ENCODE measurements around the gene EN2.

The EN2 gene

GRCh38 chr7:155427411-155428038, 30.4 kb upstream of the EN2 start:
- Histone ChIP-seq H3K36me3 (ENCODE audit: control insufficient read depth, insufficient read depth, low read length) (no peaks in the 10 kb centered on the region), H3K27ac (ENCODE audit: low read depth, low read length, severe bottlenecking) (no peak overlapping the region), H3K9me3 (ENCODE audit: control insufficient read depth, low read length) (no peaks in the 10 kb centered on the region), H3K4me1 (ENCODE audit: control insufficient read depth, insufficient read depth, low read length, poor library complexity, severe bottlenecking) (no peaks in the 10 kb centered on the region), H3K4me3 (ENCODE audit: extremely low read depth, insufficient read depth, low read length, poor library complexity, severe bottlenecking) (no peak overlapping the region)
- 88 to 91% methylated on average over 12 to 19 of the region's 20 CpGs for WGBS, 2 experiments (ENCODE audit: insufficient coverage in 2 of 2)

GRCh38 chr7:155428171-155428834, 29.6 kb upstream of the EN2 start:
- 86 to 89% methylated on average over 8 to 10 of the region's 14 CpGs for WGBS, 2 experiments (ENCODE audit: insufficient coverage in 2 of 2)
- Histone ChIP-seq H3K4me3 (ENCODE audit: extremely low read depth, insufficient read depth, low read length, poor library complexity, severe bottlenecking) (no peak overlapping the region), H3K27ac (ENCODE audit: low read depth, low read length, severe bottlenecking) (no peak overlapping the region), H3K36me3 (ENCODE audit: control insufficient read depth, insufficient read depth, low read length) (no peaks in the 10 kb centered on the region), H3K4me1 (ENCODE audit: control insufficient read depth, insufficient read depth, low read length, poor library complexity, severe bottlenecking) (no peaks in the 10 kb centered on the region), H3K9me3 (ENCODE audit: control insufficient read depth, low read length) (no peaks in the 10 kb centered on the region)

GRCh38 chr7:155429651-155430050, 28.3 kb upstream of the EN2 start:
- Histone ChIP-seq H3K4me1 (ENCODE audit: control insufficient read depth, insufficient read depth, low read length, poor library complexity, severe bottlenecking) (no peaks in the 10 kb centered on the region), H3K36me3 (ENCODE audit: control insufficient read depth, insufficient read depth, low read length) (no peaks in the 10 kb centered on the region), H3K4me3 (ENCODE audit: extremely low read depth, insufficient read depth, low read length, poor library complexity, severe bottlenecking) (no peak overlapping the region), H3K27ac (ENCODE audit: low read depth, low read length, severe bottlenecking) (no peak overlapping the region), H3K9me3 (ENCODE audit: control insufficient read depth, low read length) (no peaks in the 10 kb centered on the region)
- WGBS, 2 experiments (ENCODE audit: insufficient coverage in 2 of 2): 72 to 86% methylated on average over 4 to 6 of the region's 6 CpGs

- Histone ChIP-seq H3K27ac (ENCODE audit: low read depth, low read length, severe bottlenecking) (no peak overlapping the region), H3K4me3 (ENCODE audit: extremely low read depth, insufficient read depth, low read length, poor library complexity, severe bottlenecking) (no peak overlapping the region), H3K4me1 (ENCODE audit: control insufficient read depth, insufficient read depth, low read length, poor library complexity, severe bottlenecking) (no peaks in the 10 kb centered on the region), H3K9me3 (ENCODE audit: control insufficient read depth, low read length) (no peaks in the 10 kb centered on the region), H3K36me3 (ENCODE audit: control insufficient read depth, insufficient read depth, low read length) (no peaks in the 10 kb centered on the region)
- 70 to 77% methylated on average over 2 to 7 of the region's 10 CpGs for WGBS, 2 experiments (ENCODE audit: insufficient coverage in 2 of 2)
These were observed 27.3 kb upstream of the EN2 start for GRCh38 chr7:155430606-155431005.

- 89 to 90% methylated on average over 11 to 12 of the region's 12 CpGs for WGBS, 2 experiments (ENCODE audit: insufficient coverage in 2 of 2)
- H3K9me3 ChIP-seq (ENCODE audit: control insufficient read depth, low read length): no peaks in the 10 kb centered on the region
- no peak overlapping the region for H3K27ac ChIP-seq (ENCODE audit: low read depth, low read length, severe bottlenecking)
- no peaks in the 10 kb centered on the region for H3K4me1 ChIP-seq (ENCODE audit: control insufficient read depth, insufficient read depth, low read length, poor library complexity, severe bottlenecking)
- H3K4me3 ChIP-seq (ENCODE audit: extremely low read depth, insufficient read depth, low read length, poor library complexity, severe bottlenecking): no peak overlapping the region
- H3K36me3 ChIP-seq (ENCODE audit: control insufficient read depth, insufficient read depth, low read length): no peaks in the 10 kb centered on the region
These were observed 26.7 kb upstream of the EN2 start for GRCh38 chr7:155431231-155431630.

- H3K4me3 ChIP-seq (ENCODE audit: extremely low read depth, insufficient read depth, low read length, poor library complexity, severe bottlenecking): no peak overlapping the region
- no peaks in the 10 kb centered on the region for H3K4me1 ChIP-seq (ENCODE audit: control insufficient read depth, insufficient read depth, low read length, poor library complexity, severe bottlenecking)
- H3K27ac ChIP-seq (ENCODE audit: low read depth, low read length, severe bottlenecking): no peak overlapping the region
- H3K9me3 ChIP-seq (ENCODE audit: control insufficient read depth, low read length): no peaks in the 10 kb centered on the region
- 88 to 89% methylated on average over 13 of the region's 14 CpGs for WGBS, 2 experiments (ENCODE audit: insufficient coverage in 2 of 2)
- H3K36me3 ChIP-seq (ENCODE audit: control insufficient read depth, insufficient read depth, low read length): no peaks in the 10 kb centered on the region
These were observed 26.2 kb upstream of the EN2 start for GRCh38 chr7:155431711-155432110.

GRCh38 chr7:155435110-155435509, 22.8 kb upstream of the EN2 start:
- H3K27ac ChIP-seq (ENCODE audit: low read depth, low read length, severe bottlenecking): no peak overlapping the region
- 67 to 79% methylated on average over 3 of the region's 3 CpGs for WGBS, 2 experiments (ENCODE audit: insufficient coverage in 2 of 2)
- no peaks in the 10 kb centered on the region for H3K9me3 ChIP-seq (ENCODE audit: control insufficient read depth, low read length)
- H3K4me3 ChIP-seq (ENCODE audit: extremely low read depth, insufficient read depth, low read length, poor library complexity, severe bottlenecking): no peak overlapping the region
- H3K4me1 ChIP-seq (ENCODE audit: control insufficient read depth, insufficient read depth, low read length, poor library complexity, severe bottlenecking): no peaks in the 10 kb centered on the region
- H3K36me3 ChIP-seq (ENCODE audit: control insufficient read depth, insufficient read depth, low read length): no peaks in the 10 kb centered on the region

GRCh38 chr7:155437836-155438235, 20.1 kb upstream of the EN2 start:
- no peak overlapping the region for H3K27ac ChIP-seq (ENCODE audit: low read depth, low read length, severe bottlenecking)
- no peaks in the 10 kb centered on the region for H3K36me3 ChIP-seq (ENCODE audit: control insufficient read depth, insufficient read depth, low read length)
- H3K4me3 ChIP-seq (ENCODE audit: extremely low read depth, insufficient read depth, low read length, poor library complexity, severe bottlenecking): no peak overlapping the region
- H3K4me1 ChIP-seq (ENCODE audit: control insufficient read depth, insufficient read depth, low read length, poor library complexity, severe bottlenecking): no peaks in the 10 kb centered on the region
- 82 to 90% methylated on average over 2 to 3 of the region's 4 CpGs for WGBS, 2 experiments (ENCODE audit: insufficient coverage in 2 of 2)
- H3K9me3 ChIP-seq (ENCODE audit: control insufficient read depth, low read length): no peaks in the 10 kb centered on the region

GRCh38 chr7:155438777-155439176, 19.2 kb upstream of the EN2 start:
- Histone ChIP-seq H3K9me3 (ENCODE audit: control insufficient read depth, low read length) (no peaks in the 10 kb centered on the region), H3K36me3 (ENCODE audit: control insufficient read depth, insufficient read depth, low read length) (no peaks in the 10 kb centered on the region), H3K27ac (ENCODE audit: low read depth, low read length, severe bottlenecking) (no peak overlapping the region), H3K4me3 (ENCODE audit: extremely low read depth, insufficient read depth, low read length, poor library complexity, severe bottlenecking) (no peak overlapping the region), H3K4me1 (ENCODE audit: control insufficient read depth, insufficient read depth, low read length, poor library complexity, severe bottlenecking) (no peaks in the 10 kb centered on the region)
- 67 to 68% methylated on average over 5 to 7 of the region's 7 CpGs for WGBS, 2 experiments (ENCODE audit: insufficient coverage in 2 of 2)

GRCh38 chr7:155439311-155440017, 18.5 kb upstream of the EN2 start:
- Histone ChIP-seq H3K9me3 (ENCODE audit: control insufficient read depth, low read length) (no peaks in the 10 kb centered on the region), H3K4me1 (ENCODE audit: control insufficient read depth, insufficient read depth, low read length, poor library complexity, severe bottlenecking) (no peaks in the 10 kb centered on the region), H3K27ac (ENCODE audit: low read depth, low read length, severe bottlenecking) (no peak overlapping the region), H3K36me3 (ENCODE audit: control insufficient read depth, insufficient read depth, low read length) (no peaks in the 10 kb centered on the region), H3K4me3 (ENCODE audit: extremely low read depth, insufficient read depth, low read length, poor library complexity, severe bottlenecking) (no peak overlapping the region)
- whole genome bisulfite sequencing, 2 experiments (ENCODE audit: insufficient coverage in 2 of 2): 84 to 88% methylated on average over 17 to 19 of the region's 20 CpGs

GRCh38 chr7:155440018-155440410, 17.9 kb upstream of the EN2 start:
- Histone ChIP-seq H3K4me1 (ENCODE audit: control insufficient read depth, insufficient read depth, low read length, poor library complexity, severe bottlenecking) (no peaks in the 10 kb centered on the region), H3K27ac (ENCODE audit: low read depth, low read length, severe bottlenecking) (no peak overlapping the region), H3K9me3 (ENCODE audit: control insufficient read depth, low read length) (no peaks in the 10 kb centered on the region), H3K4me3 (ENCODE audit: extremely low read depth, insufficient read depth, low read length, poor library complexity, severe bottlenecking) (no peak overlapping the region), H3K36me3 (ENCODE audit: control insufficient read depth, insufficient read depth, low read length) (no peaks in the 10 kb centered on the region)
- 80 to 86% methylated on average over 6 to 7 of the region's 8 CpGs for WGBS, 2 experiments (ENCODE audit: insufficient coverage in 2 of 2)
